ENCODE data around the gene CLCN2. TPM values are rescaled to one million over a fixed set of nuclear protein-coding genes. Genes with fewer than 3 reads are reported as not detected.

The CLCN2 gene
- polyA plus RNA-seq, 4 donors, result 9.4 to 13.3 (median 11.6) TPM

- no peak for DNase-seq (ENCODE audit: low read depth in 4 of 4, low spot score in 3 of 4)
Observed at GRCh38 chr3:184361932-184362667, 695 bp upstream of the CLCN2 start.

- DNase-seq (ENCODE audit: low read depth in 4 of 4, low spot score in 3 of 4), result no peak
Observed at GRCh38 chr3:184360929-184361531, 375 bp downstream of the CLCN2 start.

GRCh38 chr3:184360070-184360928 lies 1.1 kb downstream of the CLCN2 start:
- DNase-seq (ENCODE audit: low read depth in 4 of 4, low spot score in 3 of 4), result no peak

- no peak for DNase-seq (ENCODE audit: low read depth in 4 of 4, low spot score in 3 of 4)
Observed at GRCh38 chr3:184359610-184360009, 1.8 kb downstream of the CLCN2 start.

- DNase-seq (ENCODE audit: low read depth in 4 of 4, low spot score in 3 of 4), result no peak
Observed at GRCh38 chr3:184358921-184359350, 2.5 kb downstream of the CLCN2 start.

- no peak for DNase-seq (ENCODE audit: low read depth in 4 of 4, low spot score in 3 of 4)
Observed at GRCh38 chr3:184358124-184358767, 3.2 kb downstream of the CLCN2 start.

DNA sequence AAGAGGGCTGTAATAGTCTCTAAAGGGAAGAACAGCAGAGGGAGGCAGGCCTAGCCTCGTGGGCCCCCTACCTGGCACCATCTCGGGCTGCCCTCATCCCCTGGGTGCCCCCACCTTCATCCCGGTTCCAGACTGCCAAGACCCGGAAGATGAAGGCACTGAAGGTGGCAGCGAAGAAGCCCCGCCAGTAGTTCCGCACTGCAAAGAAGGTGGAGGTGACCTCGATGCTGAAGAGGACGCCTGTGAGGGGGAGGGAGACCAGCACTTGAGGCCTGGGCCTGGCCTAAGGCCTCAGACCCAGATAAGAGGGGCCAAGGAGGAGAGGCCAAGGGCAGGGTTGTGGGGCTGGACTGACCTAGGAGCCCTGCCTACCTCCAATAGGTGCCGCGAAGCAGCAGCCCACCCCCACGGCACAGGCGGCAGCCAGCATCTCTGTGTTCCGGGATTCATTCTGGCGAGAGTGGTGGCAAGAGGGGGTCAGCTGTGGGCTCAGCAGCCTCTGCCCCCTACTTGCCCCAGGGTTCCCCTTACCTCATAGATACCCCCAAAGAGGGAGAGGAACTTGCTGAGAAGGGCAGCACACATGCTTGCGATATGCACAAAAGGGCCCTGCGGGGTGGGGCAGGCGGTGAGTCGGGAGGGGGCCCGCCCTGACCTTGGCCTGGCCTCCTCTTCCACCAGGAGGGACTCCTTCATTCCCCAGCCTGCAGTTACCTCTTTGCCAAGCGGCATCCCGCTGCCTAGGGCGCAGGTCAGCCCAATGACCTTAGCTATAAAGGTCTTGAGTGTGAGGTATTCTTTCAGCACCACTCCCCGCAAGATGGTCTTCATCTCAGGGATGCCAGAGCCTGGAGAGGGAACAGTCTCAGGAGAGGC lies 3.9 kb downstream of the CLCN2 start:
- no peak for DNase-seq (ENCODE audit: low read depth in 4 of 4, low spot score in 3 of 4)

- no peak for DNase-seq (ENCODE audit: low read depth in 4 of 4, low spot score in 3 of 4)
Observed at GRCh38 chr3:184355261-184356040, 6.0 kb downstream of the CLCN2 start.

DNA sequence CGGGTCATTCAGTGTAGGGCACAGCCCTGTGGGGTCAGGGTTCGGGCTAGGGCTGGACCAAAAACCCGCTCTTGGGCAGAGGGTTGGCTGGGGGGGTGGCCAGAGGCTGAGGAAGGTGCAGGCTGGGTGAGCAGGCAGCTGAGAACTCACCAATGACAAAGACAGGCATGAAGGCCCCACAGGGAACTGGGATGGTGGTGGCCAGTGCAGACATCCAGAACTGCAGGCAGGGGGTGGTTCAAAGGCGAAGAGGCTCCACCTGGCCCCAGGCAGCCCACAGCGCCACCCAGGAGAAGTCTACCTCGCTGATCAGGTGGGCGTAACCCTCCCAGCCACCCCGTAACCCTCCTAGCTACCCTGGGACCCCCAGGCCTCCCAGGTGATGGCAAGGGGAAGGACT lies 6.7 kb downstream of the CLCN2 start:
- DNase-seq (ENCODE audit: low read depth in 4 of 4, low spot score in 3 of 4), result no peak

GRCh38 chr3:184354121-184354728 lies 7.2 kb downstream of the CLCN2 start:
- DNase-seq (ENCODE audit: low read depth in 4 of 4, low spot score in 3 of 4), result no peak

DNA sequence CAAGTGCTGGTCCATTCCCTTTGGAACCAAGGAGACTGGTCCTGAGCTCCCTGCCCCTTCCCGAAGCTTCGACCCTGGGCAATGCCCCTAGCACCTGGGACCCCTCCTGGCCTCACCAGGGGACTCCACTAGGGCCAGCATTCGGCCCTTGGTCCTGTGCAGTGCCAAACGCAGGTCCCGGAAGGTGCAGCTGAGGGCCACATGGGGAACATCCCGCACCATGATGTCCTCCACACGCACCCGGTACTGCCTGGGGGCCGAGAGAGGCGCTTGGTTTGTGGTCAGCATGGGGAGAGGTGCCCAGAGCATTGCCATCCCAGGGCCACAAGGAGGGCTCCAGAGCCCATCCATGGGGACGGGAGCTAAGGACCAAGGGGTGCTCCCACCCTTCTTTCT lies 7.9 kb downstream of the CLCN2 start:
- no peak for DNase-seq (ENCODE audit: low read depth in 4 of 4, low spot score in 3 of 4)

DNA sequence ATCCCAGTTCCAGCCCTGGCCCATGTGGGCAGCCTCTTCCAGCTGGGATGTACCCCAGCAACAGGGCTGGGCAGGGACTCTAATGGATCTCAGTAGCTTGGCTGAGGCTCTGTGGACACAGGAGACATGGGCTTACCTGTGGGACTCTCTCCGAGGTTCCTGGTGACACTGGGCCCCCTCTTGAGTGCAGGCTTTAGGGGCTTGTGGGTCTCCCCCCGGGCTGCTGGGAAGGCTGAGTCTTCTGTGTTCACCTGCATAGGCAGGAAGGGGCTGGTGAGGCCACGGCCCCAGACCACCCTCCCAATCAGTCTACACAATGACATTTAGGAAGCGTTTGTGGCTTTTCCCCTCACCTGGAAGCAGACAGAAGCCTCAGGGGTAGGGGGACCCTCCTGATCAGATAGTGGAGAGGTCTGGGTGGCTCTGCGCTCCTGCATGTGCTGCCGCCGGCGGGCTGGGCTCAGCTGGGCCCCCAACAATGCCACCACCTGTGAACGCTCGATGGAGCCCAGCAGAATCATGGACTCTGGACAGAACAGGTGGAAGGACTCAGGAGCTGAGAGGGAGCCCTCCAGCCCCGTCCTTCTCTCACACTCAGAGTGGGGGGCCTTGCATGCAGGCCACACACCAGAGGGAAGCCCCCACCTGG lies 8.4 kb downstream of the CLCN2 start:
- DNase-seq (ENCODE audit: low read depth in 4 of 4, low spot score in 3 of 4), result no peak

- no peak for DNase-seq (ENCODE audit: low read depth in 4 of 4, low spot score in 3 of 4)
Observed at GRCh38 chr3:184352149-184352785, 9.1 kb downstream of the CLCN2 start.

- DNase-seq (ENCODE audit: low read depth in 4 of 4, low spot score in 3 of 4), result no peak
Observed at GRCh38 chr3:184351511-184352148, 9.8 kb downstream of the CLCN2 start.

- DNase-seq (ENCODE audit: low read depth in 4 of 4, low spot score in 3 of 4), result no peak
Observed at GRCh38 chr3:184350618-184351017, 10.8 kb downstream of the CLCN2 start.

- no peak for DNase-seq (ENCODE audit: low read depth in 4 of 4, low spot score in 3 of 4)
Observed at GRCh38 chr3:184349563-184350470, 11.6 kb downstream of the CLCN2 start.

Measured in right renal pelvis (tissue), 4 donors.